Measurements from ENCODE around the gene CNOT8. TPM values are rescaled to one million over a fixed set of nuclear protein-coding genes. Genes with fewer than 3 reads are reported as not detected.

Gene CNOT8
- total and polyA plus RNA-seq, 2 experiments from 2014 or later = 69.2 to 73.6 TPM

- 1% methylated on average over 11 of the region's 11 CpGs for WGBS, 2 experiments (ENCODE audit: low coverage in 1 of 2, low lambda C conversion rate in 2 of 2, missing lambda C conversion rate in 2 of 2)
- H3K79me2 ChIP-seq (ENCODE audit: insufficient read depth) = peaks cover 15% of the 10 kb centered on the region; the same call in 1 of the 2 replicates
- no peaks in the 10 kb centered on the region for H3K36me3 ChIP-seq (ENCODE audit: low read depth)
- in situ Hi-C loops (cut with MboI) = no loop called here
- H2AFZ ChIP-seq = peak within 1 kb of the TSS; percentile 98
- H3F3A ChIP-seq (ENCODE audit: insufficient read depth) = peaks cover 26% of the 10 kb centered on the region
- no peaks in the 10 kb centered on the region for H3K9me2 ChIP-seq (ENCODE audit: insufficient read depth)
- H3K27ac ChIP-seq = peak within 1 kb of the TSS; percentile 87
- peaks cover 20% of the 10 kb centered on the region for H3K4me1 ChIP-seq (ENCODE audit: insufficient read depth)
- DNase-seq = peak; percentile 93
- H3K9me3 ChIP-seq (ENCODE audit: low read depth) = no peaks in the 10 kb centered on the region
- TF ChIP-seq EZH2 (IDR thresholded peaks at IDR 0.05; ENCODE audit: insufficient read depth, poor library complexity, severe bottlenecking) (no peak), EZH2phosphoT487 (IDR thresholded peaks at IDR 0.05; ENCODE audit: insufficient read depth, low read depth) (no peak)
- H3K9ac ChIP-seq = peak within 1 kb of the TSS; percentile 79
- H4K20me1 ChIP-seq (ENCODE audit: insufficient read depth) = no peaks in the 10 kb centered on the region
- no peaks in the 10 kb centered on the region for H3K27me3 ChIP-seq (replicated peaks; ENCODE audit: insufficient read depth)
- peak within 1 kb of the TSS; percentile 76 for H3K4me3 ChIP-seq
- H3K4me2 ChIP-seq (ENCODE audit: unreplicated experiment) = peak within 1 kb of the TSS; percentile 90
Measured at GRCh38 chr5:154850255-154851062, 8.0 kb upstream of the CNOT8 start, which contains the start of gene FAXDC2. Gene FAXDC2 (minus strand): TSS chr5:154850603. CDS start chr5:154838178, 12,425 bp downstream.

GRCh38 chr5:154851351-154851750, 7.1 kb upstream of the CNOT8 start:
- WGBS, 2 experiments (ENCODE audit: low coverage in 1 of 2, low lambda C conversion rate in 2 of 2, missing lambda C conversion rate in 2 of 2) = 95 to 98% methylated on average over 3 of the region's 3 CpGs
- no peak overlapping the region for H3K27ac ChIP-seq
- no peaks in the 10 kb centered on the region for H3K36me3 ChIP-seq (ENCODE audit: low read depth)
- H3K79me2 ChIP-seq (ENCODE audit: insufficient read depth) = peaks cover 15% of the 10 kb centered on the region; the same call in 1 of the 2 replicates
- H3K9ac ChIP-seq = peak overlapping the region; percentile 79; the same call in 1 of the 2 replicates
- H3K4me2 ChIP-seq (ENCODE audit: unreplicated experiment) = peak overlapping the region; percentile 90
- peak overlapping the region; percentile 76; the same call in 1 of the 2 replicates for H3K4me3 ChIP-seq
- no peaks in the 10 kb centered on the region for H4K20me1 ChIP-seq (ENCODE audit: insufficient read depth)
- peak overlapping the region; percentile 98; the same call in 1 of the 2 replicates for H2AFZ ChIP-seq
- in situ Hi-C loops (cut with MboI) = no loop called here
- peaks cover 20% of the 10 kb centered on the region for H3K4me1 ChIP-seq (ENCODE audit: insufficient read depth)
- peaks cover 26% of the 10 kb centered on the region for H3F3A ChIP-seq (ENCODE audit: insufficient read depth)
- H3K9me3 ChIP-seq (ENCODE audit: low read depth) = no peaks in the 10 kb centered on the region
- TF ChIP-seq EZH2phosphoT487 (IDR thresholded peaks at IDR 0.05; ENCODE audit: insufficient read depth, low read depth) = no peak
- no peak for TF ChIP-seq EZH2 (IDR thresholded peaks at IDR 0.05; ENCODE audit: insufficient read depth, poor library complexity, severe bottlenecking)
- H3K27me3 ChIP-seq (replicated peaks; ENCODE audit: insufficient read depth) = no peaks in the 10 kb centered on the region
- DNase-seq = no peak
- H3K9me2 ChIP-seq (ENCODE audit: insufficient read depth) = no peaks in the 10 kb centered on the region

DNA sequence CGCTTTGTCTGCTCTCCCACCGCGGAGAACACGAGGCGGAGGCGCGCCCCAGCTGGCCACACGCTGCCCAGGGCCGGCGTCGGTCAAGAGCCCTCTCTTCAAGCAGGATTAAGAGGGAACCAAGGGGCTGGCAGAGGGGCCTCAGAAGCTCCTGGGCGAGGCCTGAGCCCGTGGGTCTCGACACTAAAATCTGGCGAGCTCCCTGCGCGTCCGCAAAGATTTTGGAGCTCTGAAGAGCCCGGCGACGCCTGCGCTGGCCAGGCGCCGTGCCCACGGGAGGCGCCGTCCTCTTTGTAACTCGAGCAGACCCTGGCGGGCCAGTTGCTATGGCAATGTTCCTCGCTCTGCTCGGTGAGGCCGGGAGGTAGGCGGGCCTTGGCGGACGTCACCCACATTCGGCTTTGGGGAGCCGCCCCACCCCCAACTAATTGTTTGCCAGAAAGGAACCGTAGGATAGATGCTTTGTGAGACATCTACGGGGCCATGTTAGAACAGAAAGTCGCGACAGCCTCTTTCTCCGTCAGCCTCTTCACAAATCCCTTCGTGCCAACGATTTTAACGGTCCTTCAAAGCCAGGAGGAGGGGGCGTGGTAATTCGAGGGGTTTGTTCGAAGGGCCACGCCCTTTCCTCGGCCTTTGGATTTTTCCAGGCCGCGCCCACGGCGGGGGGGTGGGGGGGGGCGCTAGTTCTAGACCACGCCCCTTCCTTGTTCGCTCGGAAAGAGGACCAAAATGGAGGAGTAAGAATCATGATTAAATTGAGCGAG, 714 bp upstream of the CNOT8 start:
- Histone ChIP-seq H3K27me3 (replicated peaks; ENCODE audit: insufficient read depth) (no peaks in the 10 kb centered on the region), H4K20me1 (ENCODE audit: insufficient read depth) (no peaks in the 10 kb centered on the region), H2AFZ (peak overlapping the region; percentile 92), H3K9ac (peak overlapping the region; percentile 88), H3K9me2 (ENCODE audit: insufficient read depth) (no peaks in the 10 kb centered on the region), H3K36me3 (ENCODE audit: low read depth) (0 out of 2 replicates have a peak, but pooled peaks cover under 1% of the 10 kb centered on the region), H3K27ac (peak overlapping the region; percentile 95), H3K4me2 (ENCODE audit: unreplicated experiment) (peak overlapping the region; percentile 91), H3F3A (ENCODE audit: insufficient read depth) (peaks cover 34% of the 10 kb centered on the region), H3K9me3 (ENCODE audit: low read depth) (no peaks in the 10 kb centered on the region), H3K4me1 (ENCODE audit: insufficient read depth) (peaks cover 27% of the 10 kb centered on the region), H3K79me2 (ENCODE audit: insufficient read depth) (peaks cover 42% of the 10 kb centered on the region), H3K4me3 (peak overlapping the region; percentile 96)
- in situ Hi-C loops (cut with MboI) = no loop called here
- WGBS, 2 experiments (ENCODE audit: low coverage in 1 of 2, low lambda C conversion rate in 2 of 2, missing lambda C conversion rate in 2 of 2) = 1 to 2% methylated on average over 54 to 57 of the region's 59 CpGs
- peak; percentile 98 for DNase-seq
- no peak for TF ChIP-seq EZH2 (IDR thresholded peaks at IDR 0.05; ENCODE audit: insufficient read depth, poor library complexity, severe bottlenecking)
- no peak for TF ChIP-seq EZH2phosphoT487 (IDR thresholded peaks at IDR 0.05; ENCODE audit: insufficient read depth, low read depth)

Measured in GM23248 (cell line).